Neural crest cell (in vitro differentiated cells): Measurements from ENCODE around the gene TPSAB1. TPM values are rescaled to one million over a fixed set of nuclear protein-coding genes. Genes with fewer than 3 reads are reported as not detected.

ENCODE experiments used
- DNase-seq: peaks from one replicate; pipeline ENCODE4 v3.0.0; 2021; ENCODE audit warnings: low read depth, mixed read lengths, low spot score
- H3K27ac Mint-ChIP-seq: one replicate; pipeline ENCODE4 v1.8.0; 2021; ENCODE audit warnings: mild to moderate bottlenecking, mixed read lengths; ENCODE audit not compliant: unreplicated experiment
- H3K27me3 Mint-ChIP-seq: 2 replicates; pipeline ENCODE4 v1.8.0; 2021; ENCODE audit warnings: low read depth, mild to moderate bottlenecking, mixed read lengths
- H3K36me3 Mint-ChIP-seq: 2 replicates; pipeline ENCODE4 v1.8.0; 2021; ENCODE audit warnings: low read depth, mild to moderate bottlenecking, mixed read lengths
- H3K4me1 Mint-ChIP-seq: 2 replicates; pipeline ENCODE4 v1.8.0; 2021; ENCODE audit warnings: mixed read lengths
- H3K4me3 Mint-ChIP-seq: one replicate; pipeline ENCODE4 v1.8.0; 2021; ENCODE audit warnings: mild to moderate bottlenecking, mixed read lengths
- H3K9me3 Mint-ChIP-seq: 2 replicates; pipeline ENCODE4 v1.8.0; 2021; ENCODE audit warnings: mixed read lengths
- CTCF ChIP-seq: fragments of 200-600 bp; sonication (generic); conservative IDR thresholded peaks from 2 replicates; pipeline ENCODE4 v1.5.0; 2021; ENCODE audit warnings: antibody characterized with exemption, mild to moderate bottlenecking
- total RNA-seq: library from RNA; stranded (reverse); gene quantifications from 2 replicates; pipeline ENCODE4 v1.2.1, GENCODE V29; 2021

TPSAB1 gene
- total RNA-seq, 1 donor from 2014 or later: not detected

GRCh38 chr16:1285669-1286512 lies 45.4 kb downstream of the TPSAB1 start:
- no peak for DNase-seq
- TF ChIP-seq CTCF: no peak
- Mint-ChIP-seq H3K27ac (no peak overlapping the region), H3K4me1 (peaks cover 11% of the 10 kb centered on the region), H3K4me3 (no peak overlapping the region), H3K36me3 (no peaks in the 10 kb centered on the region), H3K27me3 (peaks cover 34% of the 10 kb centered on the region), H3K9me3 (no peaks in the 10 kb centered on the region)

- no peak for TF ChIP-seq CTCF
- no peaks in the 10 kb centered on the region for H3K36me3 Mint-ChIP-seq
- H3K4me1 Mint-ChIP-seq: peaks cover 11% of the 10 kb centered on the region
- no peaks in the 10 kb centered on the region for H3K9me3 Mint-ChIP-seq
- H3K27me3 Mint-ChIP-seq: peaks cover 41% of the 10 kb centered on the region
- H3K4me3 Mint-ChIP-seq: no peak overlapping the region
- no peak overlapping the region for H3K27ac Mint-ChIP-seq
- DNase-seq: no peak
These were observed 46.1 kb downstream of the TPSAB1 start for GRCh38 chr16:1286513-1287094.

GRCh38 chr16:1287982-1288670 lies 47.6 kb downstream of the TPSAB1 start:
- Mint-ChIP-seq H3K36me3 (no peaks in the 10 kb centered on the region), H3K4me3 (no peak overlapping the region), H3K4me1 (peaks cover 10% of the 10 kb centered on the region), H3K27me3 (peaks cover 47% of the 10 kb centered on the region), H3K9me3 (no peaks in the 10 kb centered on the region), H3K27ac (no peak overlapping the region)
- no peak for DNase-seq
- TF ChIP-seq CTCF: no peak

GRCh38 chr16:1288813-1289476 lies 48.4 kb downstream of the TPSAB1 start:
- Mint-ChIP-seq H3K4me1 (peaks cover 3% of the 10 kb centered on the region), H3K27ac (no peak overlapping the region), H3K9me3 (no peaks in the 10 kb centered on the region), H3K4me3 (no peak overlapping the region), H3K36me3 (no peaks in the 10 kb centered on the region), H3K27me3 (peaks cover 51% of the 10 kb centered on the region)
- DNase-seq: no peak
- TF ChIP-seq CTCF: no peak

GRCh38 chr16:1289477-1289866 lies 49.0 kb downstream of the TPSAB1 start:
- no peak overlapping the region for H3K4me3 Mint-ChIP-seq
- H3K27me3 Mint-ChIP-seq: peaks cover 51% of the 10 kb centered on the region
- H3K4me1 Mint-ChIP-seq: peaks cover 3% of the 10 kb centered on the region
- TF ChIP-seq CTCF: no peak
- no peak for DNase-seq
- no peak overlapping the region for H3K27ac Mint-ChIP-seq
- no peaks in the 10 kb centered on the region for H3K36me3 Mint-ChIP-seq
- H3K9me3 Mint-ChIP-seq: no peaks in the 10 kb centered on the region
